CD4-positive, alpha-beta T cell treated with Interferon gamma for 1 hour (primary cell): ENCODE results near the gene FGF14.
"Not testable (repeated sequence)": the region's sequence is repeated elsewhere in the genome, so short reads cannot be mapped to it uniquely, and the experiment has no call there.

Experiments
- DNase-seq: peaks from one replicate; pipeline ENCODE4 v3.0.0-alpha.2; 2020

FGF14 gene

DNA sequence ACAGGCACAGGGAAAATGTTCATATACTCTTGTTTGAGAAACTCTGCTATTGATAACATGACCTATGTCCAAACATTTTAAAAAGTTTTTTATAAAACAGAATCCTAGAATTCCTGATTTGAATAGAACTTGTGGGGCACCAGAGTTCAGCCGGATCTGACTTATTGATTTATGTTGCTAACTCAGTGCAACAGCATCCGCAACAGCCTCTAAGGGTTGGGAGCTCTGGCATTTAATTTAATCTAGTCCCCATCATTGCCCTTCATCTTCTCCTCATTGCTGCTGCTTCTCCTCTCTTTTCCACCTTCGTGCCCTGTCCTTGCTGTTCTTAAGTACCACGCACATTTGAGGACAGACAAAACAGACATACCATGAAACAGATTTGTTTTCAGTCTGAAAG is 214.5 kb downstream of the FGF14 start:
- no peak for DNase-seq

- DNase-seq = no peak
Observed at GRCh38 chr13:102185375-102185984, 216.4 kb downstream of the FGF14 start.

GRCh38 chr13:102183509-102184182 is 218.2 kb downstream of the FGF14 start:
- no peak for DNase-seq

- no peak for DNase-seq
Observed at GRCh38 chr13:102182170-102182569, 219.7 kb downstream of the FGF14 start.

DNA sequence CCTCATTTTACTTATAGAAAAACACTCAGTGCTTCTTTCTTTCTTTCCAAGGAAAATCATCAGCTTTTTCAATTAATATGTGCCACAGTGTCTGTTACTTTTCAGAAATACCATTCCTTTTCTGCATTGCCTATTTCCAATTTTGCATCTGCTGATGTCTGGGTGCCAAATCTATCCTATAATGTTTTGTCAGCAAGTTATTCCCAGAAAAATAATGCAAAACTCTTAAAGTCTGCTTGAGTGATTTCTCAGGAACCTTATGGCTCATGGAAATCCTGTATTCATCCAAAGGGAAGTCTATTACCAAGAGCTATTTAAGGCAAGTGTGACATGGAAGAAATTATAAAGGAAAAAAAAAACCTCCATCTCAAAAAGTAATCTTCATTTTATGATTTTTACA is 224.4 kb downstream of the FGF14 start:
- DNase-seq = no peak

DNA sequence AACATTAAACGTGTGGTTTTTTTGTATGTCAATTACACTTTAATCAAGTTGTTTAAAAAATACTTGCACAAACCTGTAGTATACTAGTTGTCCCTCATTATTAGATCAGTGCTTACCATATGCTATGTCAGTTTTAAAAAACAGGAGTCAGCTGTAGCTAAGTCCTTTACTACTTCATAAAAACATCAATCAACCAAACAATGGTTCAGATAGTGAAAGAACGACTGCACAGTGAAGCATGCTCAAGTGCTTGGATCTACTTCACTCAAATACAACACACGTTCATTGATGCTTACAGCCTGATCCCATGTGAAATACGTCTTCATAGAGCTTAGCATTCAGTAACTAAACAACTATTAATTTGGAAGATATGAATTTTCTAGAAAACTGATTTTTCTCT is 225.0 kb downstream of the FGF14 start:
- DNase-seq = no peak

GRCh38 chr13:102172406-102172805 is 229.4 kb downstream of the FGF14 start:
- DNase-seq = no peak

- DNase-seq = no peak
Observed at GRCh38 chr13:102170305-102170704, 231.5 kb downstream of the FGF14 start.

- no peak for DNase-seq
Observed at GRCh38 chr13:102169471-102170015, 232.3 kb downstream of the FGF14 start.

GRCh38 chr13:102152790-102153189 is 249.1 kb downstream of the FGF14 start:
- no peak for DNase-seq

DNA sequence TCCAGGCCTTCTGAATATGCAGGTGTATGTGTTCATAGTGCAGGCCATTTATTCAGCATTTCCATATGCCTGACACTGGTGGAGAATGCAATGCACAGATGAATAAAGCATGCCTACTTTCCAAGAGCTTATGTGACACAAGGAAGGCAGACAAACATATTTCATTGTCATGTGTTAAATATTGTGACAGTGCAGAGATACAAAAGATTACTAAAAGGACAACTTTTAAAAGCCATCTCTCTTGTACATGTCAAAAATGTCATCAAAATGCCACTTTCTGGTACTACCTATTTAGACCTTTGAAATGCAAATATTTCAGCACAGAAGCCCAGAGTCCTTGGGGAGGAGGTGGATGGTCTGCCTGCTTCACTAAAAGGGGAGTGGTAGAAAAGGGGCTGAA is 254.5 kb downstream of the FGF14 start:
- DNase-seq = no peak

- no peak for DNase-seq
Observed at GRCh38 chr13:102145750-102146149, 256.1 kb downstream of the FGF14 start.

DNA sequence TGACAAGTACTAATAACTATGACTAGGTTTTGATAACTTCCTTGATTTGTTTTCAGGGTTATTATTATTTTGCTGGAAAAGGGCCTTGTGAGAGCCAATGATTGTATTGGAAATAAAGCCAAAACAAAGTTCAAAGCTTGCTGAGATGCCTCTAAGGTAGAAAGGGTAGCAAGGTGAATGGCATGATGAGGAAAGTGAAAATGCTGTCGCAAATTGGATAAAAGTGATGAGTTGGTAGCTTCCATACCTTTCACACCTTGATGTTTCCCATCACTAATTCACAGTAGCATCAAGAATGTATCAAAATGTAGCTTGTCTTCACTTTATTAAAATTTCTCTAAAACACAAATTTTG is 259.4 kb downstream of the FGF14 start:
- DNase-seq = no peak

DNA sequence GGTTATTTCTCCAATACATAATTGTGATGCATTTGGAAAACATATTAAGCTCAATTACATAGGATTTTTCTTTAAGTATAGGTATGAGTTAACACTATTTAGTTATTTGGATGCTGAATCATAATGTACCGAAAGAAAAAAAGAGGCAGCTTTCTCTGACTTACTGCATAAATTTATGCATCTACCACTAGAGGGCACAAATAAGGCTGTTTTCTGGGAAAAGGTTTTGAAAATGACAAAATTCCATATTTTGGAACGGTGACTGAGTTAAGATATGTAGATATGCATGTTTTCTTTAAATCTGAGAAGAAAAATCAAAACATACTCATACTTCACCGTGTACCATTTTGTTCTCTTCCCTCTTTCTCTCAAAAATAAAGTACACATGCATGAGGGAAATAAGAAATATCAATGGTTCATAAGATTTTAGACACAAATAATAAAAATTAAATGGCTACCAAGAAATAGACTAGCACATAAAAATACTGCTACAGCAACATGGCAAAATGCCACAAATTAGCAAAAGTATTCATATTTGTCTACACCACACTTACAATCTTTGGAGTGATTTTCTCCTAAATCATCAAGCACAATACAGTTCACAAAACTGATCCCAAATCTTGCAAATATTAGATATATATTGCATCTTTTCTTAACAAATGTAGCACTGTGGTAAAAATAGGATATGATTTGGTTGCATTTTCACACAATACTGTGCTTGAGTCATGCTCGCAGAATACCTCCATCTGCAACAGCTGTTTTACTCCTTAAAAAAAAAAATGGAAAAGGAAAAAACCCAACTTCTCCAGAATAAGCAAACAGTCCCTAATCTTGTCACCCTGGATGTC is 260.0 kb downstream of the FGF14 start:
- DNase-seq = no peak

DNA sequence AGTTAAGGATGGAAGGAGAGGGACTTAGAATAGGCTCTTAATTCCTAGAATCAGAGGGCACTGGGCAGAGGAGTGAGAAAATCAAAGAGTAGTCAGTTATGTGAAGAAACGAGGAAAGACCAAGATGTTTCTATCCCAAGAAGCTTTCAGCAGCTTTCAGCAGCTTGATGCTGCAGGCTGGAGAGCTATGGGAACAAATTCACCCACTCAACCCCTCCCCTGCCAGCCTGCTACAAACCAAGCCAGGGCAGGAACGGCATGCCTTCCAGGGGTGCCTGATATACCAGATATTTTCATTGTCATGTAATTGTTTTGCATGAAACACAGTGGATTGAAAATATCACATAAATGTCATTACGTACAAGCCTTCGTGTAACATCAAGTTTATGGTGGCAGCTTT is 262.2 kb downstream of the FGF14 start:
- no peak for DNase-seq

DNA sequence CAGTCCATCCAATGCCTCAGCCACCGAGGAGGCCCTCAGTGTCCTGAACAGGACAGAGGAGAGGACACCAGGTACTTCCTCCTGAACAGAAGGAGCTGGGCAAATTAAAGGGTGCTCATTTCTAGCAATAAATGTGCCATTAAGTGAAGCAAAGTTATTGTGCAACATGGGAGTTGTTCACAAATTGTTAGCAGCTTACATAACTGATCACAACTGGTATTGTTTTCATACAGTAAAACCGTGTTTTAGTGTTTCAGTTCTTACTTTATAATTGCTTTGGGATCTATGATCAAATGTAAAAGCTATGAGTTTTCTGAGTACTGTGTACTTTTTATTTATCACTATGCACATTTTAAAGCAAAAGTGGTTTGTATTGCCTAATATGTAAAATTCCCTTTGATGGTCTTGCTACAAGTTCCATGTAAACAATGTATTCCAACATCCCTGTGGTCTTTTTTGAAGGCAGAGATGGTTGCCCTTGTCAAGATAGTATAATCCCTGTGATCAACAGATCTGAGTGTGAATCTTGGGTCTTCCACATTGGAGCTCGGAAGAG is 263.1 kb downstream of the FGF14 start:
- no peak for DNase-seq

- not testable (repeated sequence) for DNase-seq
Observed at GRCh38 chr13:102137904-102138303, 263.9 kb downstream of the FGF14 start.

- DNase-seq = no peak
Observed at GRCh38 chr13:102136735-102137296, 265.0 kb downstream of the FGF14 start.

GRCh38 chr13:102132777-102133295 is 269.0 kb downstream of the FGF14 start:
- no peak for DNase-seq

- DNase-seq = no peak
Observed at GRCh38 chr13:102131246-102131645, 270.6 kb downstream of the FGF14 start.

GRCh38 chr13:102128216-102128810 is 273.5 kb downstream of the FGF14 start:
- no peak for DNase-seq

- DNase-seq = no peak
Observed at GRCh38 chr13:102127153-102127552, 274.7 kb downstream of the FGF14 start.
